ENCODE data around the gene MSANTD2.

Gene MSANTD2

GRCh38 chr11:124754309-124754708 is 45.9 kb downstream of the MSANTD2 start:
- no peak for DNase-seq (ENCODE audit: low read depth in 2 of 2)

GRCh38 chr11:124753624-124754023 is 46.6 kb downstream of the MSANTD2 start:
- DNase-seq (ENCODE audit: low read depth in 2 of 2) = no peak

- DNase-seq (ENCODE audit: low read depth in 2 of 2) = no peak
Measured at GRCh38 chr11:124753205-124753604, 47.0 kb downstream of the MSANTD2 start.

- no peak for DNase-seq (ENCODE audit: low read depth in 2 of 2)
Measured at GRCh38 chr11:124752471-124753102, 47.6 kb downstream of the MSANTD2 start.

- DNase-seq (ENCODE audit: low read depth in 2 of 2) = no peak
Measured at GRCh38 chr11:124751741-124752470, 48.3 kb downstream of the MSANTD2 start, which contains the start of gene VSIG2. TSS of gene VSIG2 (minus strand) at chr11:124752255. CDS start at chr11:124752137, 118 bp downstream.

- no peak for DNase-seq (ENCODE audit: low read depth in 2 of 2)
Measured at GRCh38 chr11:124751391-124751740, 48.8 kb downstream of the MSANTD2 start.

GRCh38 chr11:124749912-124750311 is 50.3 kb downstream of the MSANTD2 start:
- DNase-seq (ENCODE audit: low read depth in 2 of 2) = no peak

GRCh38 chr11:124748481-124749343 is 51.5 kb downstream of the MSANTD2 start:
- DNase-seq (ENCODE audit: low read depth in 2 of 2) = no peak

GRCh38 chr11:124748100-124748418 is 52.1 kb downstream of the MSANTD2 start:
- DNase-seq (ENCODE audit: low read depth in 2 of 2) = no peak

- no peak for DNase-seq (ENCODE audit: low read depth in 2 of 2)
Measured at GRCh38 chr11:124747406-124748099, 52.7 kb downstream of the MSANTD2 start.

- peak; percentile 47 to 62 for DNase-seq (ENCODE audit: low read depth in 2 of 2)
Measured at GRCh38 chr11:124746621-124747243, 53.5 kb downstream of the MSANTD2 start.

GRCh38 chr11:124745835-124746620 is 54.2 kb downstream of the MSANTD2 start:
- no peak for DNase-seq (ENCODE audit: low read depth in 2 of 2)

GRCh38 chr11:124745270-124745834 is 54.9 kb downstream of the MSANTD2 start:
- DNase-seq (ENCODE audit: low read depth in 2 of 2) = no peak

- DNase-seq (ENCODE audit: low read depth in 2 of 2) = no peak
Measured at GRCh38 chr11:124743050-124743449, 57.2 kb downstream of the MSANTD2 start.

- DNase-seq (ENCODE audit: low read depth in 2 of 2) = no peak
Measured at GRCh38 chr11:124742555-124742954, 57.7 kb downstream of the MSANTD2 start.

- DNase-seq (ENCODE audit: low read depth in 2 of 2) = no peak
Measured at GRCh38 chr11:124740277-124740882, 59.8 kb downstream of the MSANTD2 start.

- peak; percentile 62 to 67 for DNase-seq (ENCODE audit: low read depth in 2 of 2)
Measured at GRCh38 chr11:124739479-124740276, 60.5 kb downstream of the MSANTD2 start, which contains the start of gene NRGN. TSS of gene NRGN (plus strand) at chr11:124739942. CDS start at chr11:124740085, 143 bp downstream.

GRCh38 chr11:124738713-124739478 is 61.3 kb downstream of the MSANTD2 start:
- DNase-seq (ENCODE audit: low read depth in 2 of 2) = no peak

All from stimulated activated CD8-positive, alpha-beta memory T cell treated with anti-CD3 and anti-CD28 coated beads, Interleukin-7, amount 100 ng/mL, for 1 hour (primary cell).